Astrocyte of the hippocampus (primary cell): ENCODE results near the gene CACUL1.

ENCODE experiments used
- DNase-seq: peaks from one replicate; pipeline ENCODE4 v3.0.0; 2011; ENCODE audit warnings: low read depth, low spot score

Gene CACUL1

DNA sequence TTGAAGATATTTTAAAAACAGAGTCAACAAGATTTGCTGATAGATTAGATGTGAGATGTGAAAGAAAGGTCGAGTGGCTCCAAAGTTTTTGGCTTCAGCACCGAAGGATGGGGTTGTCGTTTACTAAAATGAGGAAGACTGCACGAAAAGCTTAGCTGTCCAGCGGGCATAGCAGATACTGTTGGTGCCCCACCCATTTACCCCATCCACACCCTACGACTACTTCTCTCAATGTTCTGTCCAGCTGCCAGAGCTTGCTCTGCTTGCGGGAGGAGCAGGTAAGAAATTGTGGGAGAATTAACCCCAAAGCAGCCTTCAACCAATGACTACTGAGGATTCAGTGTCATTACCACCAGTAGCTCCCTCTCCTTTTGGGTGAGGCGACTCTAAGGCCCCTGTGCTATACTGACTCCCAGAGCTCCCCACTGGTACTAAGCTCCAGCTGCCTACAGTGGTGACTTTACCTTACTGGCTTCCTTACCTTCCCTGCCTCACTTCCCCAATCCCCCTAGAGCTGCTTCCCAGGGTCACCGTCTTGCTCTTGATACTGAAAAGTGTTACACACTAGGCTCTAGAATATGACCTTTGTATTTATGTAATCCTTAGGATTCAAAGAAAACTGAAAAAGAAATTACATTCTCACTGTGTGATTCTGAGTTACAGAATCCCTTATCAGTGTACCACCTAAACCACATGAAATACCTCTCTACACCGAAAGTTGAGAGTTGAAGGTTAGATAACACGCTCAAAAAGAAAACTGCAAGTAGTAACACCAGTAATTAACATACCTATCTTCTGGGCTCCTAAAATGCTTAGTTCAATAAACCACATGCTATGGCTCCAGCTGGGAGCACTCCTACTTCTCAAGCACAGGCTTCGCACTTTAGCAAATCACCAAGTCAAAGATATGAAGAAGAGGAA lies 22.3 kb downstream of the CACUL1 start:
- DNase-seq = peak; percentile 16

- no peak for DNase-seq
These were observed 23.9 kb downstream of the CACUL1 start for GRCh38 chr10:118730756-118731456.

- DNase-seq = no peak
These were observed 25.0 kb downstream of the CACUL1 start for GRCh38 chr10:118729641-118730258.

DNA sequence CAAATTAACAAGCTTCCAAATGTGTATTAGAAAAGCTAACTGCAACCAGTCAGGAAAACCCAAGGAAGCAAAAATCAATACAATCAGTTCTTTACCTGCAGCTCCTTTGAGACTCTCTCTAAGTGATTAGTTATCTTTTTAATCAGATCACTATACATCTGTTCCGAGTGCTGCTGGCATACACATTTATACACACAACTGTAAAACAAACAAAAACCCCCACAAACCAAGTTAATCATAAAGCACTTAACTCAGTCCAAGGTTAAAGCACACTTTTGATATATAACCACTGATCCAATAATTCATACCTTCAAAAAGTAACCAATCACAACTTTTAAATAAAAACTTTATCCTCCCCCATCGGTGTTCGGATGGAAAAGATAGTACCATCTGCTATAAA lies 25.6 kb downstream of the CACUL1 start:
- DNase-seq = no peak

- no peak for DNase-seq
These were observed 28.8 kb downstream of the CACUL1 start for GRCh38 chr10:118725886-118726500.

- no peak for DNase-seq
These were observed 31.3 kb downstream of the CACUL1 start for GRCh38 chr10:118723466-118723865.

DNA sequence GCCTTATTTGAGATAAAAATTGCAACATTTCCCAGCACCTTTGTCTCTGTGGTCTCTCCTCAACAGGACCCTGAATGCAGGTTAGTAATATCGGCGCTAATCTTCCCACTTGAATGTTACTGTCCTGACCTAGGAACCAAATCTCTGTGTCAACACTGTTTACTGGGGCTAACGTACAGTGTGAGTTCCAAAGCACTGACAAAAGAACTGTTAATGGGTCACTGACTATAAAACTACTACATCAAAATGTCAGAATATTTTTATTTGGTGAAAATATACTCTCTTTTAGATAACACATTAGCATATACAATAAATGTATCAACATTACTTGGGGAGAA lies 33.3 kb downstream of the CACUL1 start:
- no peak for DNase-seq

DNA sequence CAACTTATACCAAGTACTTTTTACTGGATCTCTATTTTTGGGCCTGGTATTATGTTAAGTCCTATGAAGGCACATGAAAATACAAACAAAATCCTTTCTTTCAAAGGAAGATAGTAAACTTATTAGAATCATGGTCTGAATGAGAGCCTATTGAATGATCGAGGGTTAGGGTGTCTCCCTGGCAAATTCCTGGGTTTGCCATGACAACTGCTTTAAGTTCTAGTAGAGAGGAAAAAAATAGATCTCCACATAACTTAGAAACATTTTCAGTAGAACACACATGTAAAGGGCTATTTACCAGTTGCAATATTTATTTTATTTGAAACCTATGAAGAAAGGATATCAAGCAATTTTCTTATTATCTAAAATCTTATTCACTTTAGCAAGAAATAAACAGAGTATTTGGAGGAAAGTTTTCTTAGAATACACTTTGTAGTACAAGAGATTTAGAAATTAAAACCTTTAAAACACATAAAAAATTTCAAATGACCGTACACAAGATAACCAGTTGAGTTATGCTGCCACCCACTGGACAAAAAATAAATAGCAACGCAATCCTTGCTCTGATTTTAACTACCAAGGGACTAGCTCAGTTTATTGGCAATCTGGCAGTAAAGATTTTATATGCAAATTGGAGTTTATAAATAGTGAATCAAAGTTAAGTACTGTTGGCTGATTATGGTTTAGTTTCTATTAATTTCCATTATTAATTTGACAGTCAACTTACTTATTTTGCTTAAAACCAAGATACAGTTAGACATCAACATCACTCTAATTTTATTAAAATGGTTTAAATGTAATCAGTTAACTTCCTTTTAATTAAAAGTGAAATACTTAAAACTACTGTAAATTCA lies 33.9 kb downstream of the CACUL1 start:
- peak; percentile 79 for DNase-seq

- DNase-seq = no peak
These were observed 40.4 kb downstream of the CACUL1 start for GRCh38 chr10:118714366-118714765.

DNA sequence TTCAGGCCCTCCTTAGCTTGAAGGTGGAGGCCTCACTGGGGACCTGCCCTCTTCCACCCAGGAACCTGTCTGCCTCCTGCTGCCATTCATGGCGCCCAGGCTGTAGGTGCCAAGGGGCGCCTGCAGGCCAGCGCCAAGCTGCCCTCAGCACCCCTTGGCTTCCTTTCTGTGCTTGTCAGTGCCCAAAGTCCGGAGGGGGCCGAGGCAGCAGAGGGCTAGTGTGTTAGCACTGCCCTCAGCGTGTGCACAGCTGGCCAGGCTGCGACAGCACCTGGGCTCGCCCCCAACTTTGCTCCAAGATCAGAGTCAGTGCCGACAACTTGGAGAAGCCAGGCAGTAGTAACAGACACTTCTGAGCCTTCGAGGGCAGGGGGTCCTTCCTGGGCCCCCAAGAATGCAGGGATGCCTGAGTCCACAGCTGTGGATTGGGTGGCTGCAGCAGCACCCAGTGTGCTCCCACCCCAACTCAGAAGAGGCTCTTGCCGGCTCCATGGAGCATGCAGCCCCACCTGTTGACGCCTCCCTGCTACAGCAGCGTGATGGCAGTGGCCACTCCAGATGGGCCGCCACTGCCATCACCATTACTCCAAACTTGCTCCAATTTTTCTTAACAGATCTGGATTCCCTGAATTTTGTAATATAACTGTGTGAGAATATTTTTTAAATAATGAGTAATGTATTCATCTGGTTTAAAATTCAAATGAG lies 41.7 kb downstream of the CACUL1 start:
- no peak for DNase-seq

DNA sequence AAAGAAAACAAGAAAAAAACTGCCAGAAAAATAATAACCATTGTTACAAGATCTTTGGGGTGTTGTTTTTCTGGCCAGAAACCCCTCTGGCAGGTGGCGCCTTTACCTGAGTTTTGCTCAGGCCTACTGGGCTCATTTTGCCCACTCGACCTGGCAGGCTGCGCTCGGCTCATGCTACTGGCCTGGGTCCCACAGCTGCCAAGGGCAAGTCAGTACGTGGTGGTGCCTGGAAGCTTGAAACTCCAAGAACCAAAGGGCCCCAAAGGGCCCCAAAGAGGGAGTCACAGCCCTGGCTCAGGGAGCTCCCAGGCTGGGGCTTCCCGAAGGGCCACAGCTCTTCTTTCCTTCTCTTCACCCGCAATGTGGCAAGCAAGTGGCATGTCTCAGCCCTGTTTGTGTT lies 42.7 kb downstream of the CACUL1 start:
- DNase-seq = no peak

- no peak for DNase-seq
These were observed 44.3 kb downstream of the CACUL1 start for GRCh38 chr10:118710487-118710886.

- no peak for DNase-seq
These were observed 46.2 kb downstream of the CACUL1 start for GRCh38 chr10:118708571-118708970.

DNA sequence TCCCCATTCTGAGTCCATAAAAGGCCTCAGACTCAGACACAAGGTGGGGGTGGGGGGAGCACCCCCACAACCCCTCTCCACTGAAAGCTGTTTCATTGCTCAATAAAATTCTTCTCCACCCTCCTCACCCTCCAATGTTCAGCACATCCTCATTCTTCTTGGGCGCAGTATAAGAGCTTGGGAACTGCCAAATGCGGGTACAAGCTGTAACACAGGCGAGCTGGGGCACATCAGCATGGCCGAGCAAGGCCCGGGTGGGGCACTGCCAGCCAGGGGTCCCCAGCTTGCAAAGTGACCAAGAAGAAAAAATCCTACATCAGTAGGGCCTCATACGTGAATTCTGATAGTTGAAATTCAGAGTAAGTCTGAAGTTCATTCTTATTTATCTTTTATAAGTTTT lies 50.1 kb downstream of the CACUL1 start:
- no peak for DNase-seq

DNA sequence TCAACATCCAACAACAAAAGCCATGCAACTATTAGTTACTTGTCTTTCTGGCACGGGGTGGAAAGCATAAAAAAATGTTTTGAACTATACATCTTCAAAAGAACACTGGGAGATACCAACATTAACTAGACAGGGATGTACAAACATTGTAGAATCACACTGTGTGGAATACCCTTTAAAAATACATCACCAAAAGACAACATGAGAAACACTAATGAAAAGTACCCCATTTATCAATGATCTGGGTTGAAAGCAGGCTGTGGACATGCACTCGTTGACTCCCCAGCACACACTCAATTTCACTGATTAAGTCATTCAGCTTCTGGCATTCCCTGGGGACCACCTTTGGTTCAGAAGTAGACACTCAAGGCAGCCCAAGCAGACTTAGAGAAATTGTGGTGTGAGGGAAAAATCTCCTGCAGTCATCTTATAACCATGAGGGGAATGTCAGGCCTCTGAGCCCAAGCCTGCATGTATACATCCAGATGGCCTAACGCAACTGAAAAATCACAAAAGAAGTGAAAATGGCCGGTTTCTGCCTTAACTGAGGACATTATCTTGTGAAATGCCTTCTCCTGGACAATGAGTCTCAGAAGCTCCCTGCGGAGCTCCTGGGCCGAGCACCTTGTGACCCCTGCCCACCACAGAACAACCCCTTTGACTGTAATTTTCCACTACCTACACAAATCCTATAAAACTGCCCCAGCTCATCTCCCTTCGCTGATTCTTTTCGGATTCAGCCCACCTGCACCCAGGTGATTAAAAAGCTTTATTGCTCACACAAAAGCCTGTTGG lies 53.0 kb downstream of the CACUL1 start:
- DNase-seq = peak; percentile 23

- peak; percentile 74 for DNase-seq
These were observed 56.3 kb downstream of the CACUL1 start for GRCh38 chr10:118698421-118698820.

GRCh38 chr10:118694848-118695247 lies 59.9 kb downstream of the CACUL1 start:
- DNase-seq = peak; percentile 66

DNA sequence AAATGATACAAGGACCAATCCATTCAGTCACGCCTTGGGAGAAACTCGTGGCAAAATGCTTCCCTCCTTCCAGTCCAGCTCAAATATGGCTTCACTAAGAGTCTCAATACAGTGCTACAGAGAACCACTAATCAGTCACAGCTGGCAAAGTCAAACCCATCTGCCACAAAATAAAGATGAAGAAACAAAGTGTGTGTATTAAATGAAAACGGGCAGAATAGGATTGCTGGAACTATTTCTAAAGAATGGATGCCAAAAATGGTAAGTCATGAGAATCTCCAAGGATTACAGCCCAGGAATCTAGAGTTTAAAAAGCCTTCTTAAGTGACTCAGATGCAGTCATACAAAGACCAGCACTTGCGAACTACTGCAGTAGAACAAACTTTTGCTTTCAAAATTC lies 61.9 kb downstream of the CACUL1 start:
- peak; percentile 78 for DNase-seq

GRCh38 chr10:118689070-118689858 lies 65.5 kb downstream of the CACUL1 start:
- DNase-seq = no peak
